HS-27A (cell line): ENCODE results near the gene GNAO1.

Experiments used
- DNase-seq: peaks from one replicate; pipeline ENCODE4 v3.0.0-alpha.2; 2012; ENCODE audit warnings: low read depth, missing footprints

The GNAO1 gene

GRCh38 chr16:56191156-56191815 is at the start of gene GNAO1:
TSS of gene GNAO1 (plus strand) at chr16:56191489. CDS start at chr16:56192236, 747 bp downstream.
- DNase-seq, result no peak

GRCh38 chr16:56143666-56144065 is 47.6 kb upstream of the GNAO1 start:
- no peak for DNase-seq

- no peak for DNase-seq
These were observed 45.9 kb upstream of the GNAO1 start for GRCh38 chr16:56145369-56145768.

- no peak for DNase-seq
These were observed 39.7 kb upstream of the GNAO1 start for GRCh38 chr16:56151621-56152020.

GRCh38 chr16:56161658-56162057 is 29.6 kb upstream of the GNAO1 start:
- DNase-seq, result no peak

GRCh38 chr16:56163089-56163488 is 28.2 kb upstream of the GNAO1 start:
- no peak for DNase-seq

GRCh38 chr16:56163938-56164337 is 27.4 kb upstream of the GNAO1 start:
- DNase-seq, result no peak

DNA sequence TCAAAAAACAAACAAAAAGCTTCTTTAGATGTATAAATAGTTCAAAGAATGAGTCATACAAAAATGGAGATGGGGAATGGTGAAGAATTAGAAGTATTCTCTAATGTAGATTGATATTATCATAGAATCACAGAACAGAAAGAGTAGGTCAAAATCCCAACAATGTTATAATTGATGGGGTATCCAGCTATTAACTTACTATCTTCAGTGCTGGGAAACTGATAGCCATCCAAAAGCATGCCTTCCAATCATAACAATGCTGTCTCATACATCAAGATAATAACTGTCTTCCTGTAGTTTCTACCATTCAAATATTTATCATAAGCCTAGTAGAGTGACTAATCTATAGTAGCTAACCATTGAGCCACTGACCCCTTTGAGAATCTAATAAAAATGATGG is 26.7 kb upstream of the GNAO1 start:
- DNase-seq, result no peak

GRCh38 chr16:56174411-56174810 is 16.9 kb upstream of the GNAO1 start:
- no peak for DNase-seq

DNA sequence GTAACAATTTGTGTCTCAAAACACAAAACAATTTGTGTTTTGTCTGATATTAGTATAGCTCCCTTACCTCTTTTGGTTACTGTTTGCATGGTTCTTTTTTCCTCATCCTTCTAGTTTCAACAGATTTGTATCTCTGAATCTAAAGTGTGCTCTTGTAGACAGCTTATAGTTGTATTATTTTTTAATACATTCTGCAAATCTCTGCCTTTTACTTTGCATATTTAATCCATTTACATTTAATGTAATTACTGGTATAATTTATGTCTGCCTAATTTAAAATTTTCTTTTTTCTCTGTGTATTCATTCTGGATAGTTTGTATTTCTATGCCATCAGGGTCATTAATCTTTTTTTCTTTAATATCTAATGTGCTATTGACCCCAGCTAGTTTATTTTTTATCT is 9.9 kb upstream of the GNAO1 start:
- no peak for DNase-seq

- no peak for DNase-seq
These were observed 8.0 kb upstream of the GNAO1 start for GRCh38 chr16:56183266-56183665.

- DNase-seq, result no peak
These were observed 1.1 kb upstream of the GNAO1 start for GRCh38 chr16:56190048-56190676.

- no peak for DNase-seq
These were observed 573 bp upstream of the GNAO1 start for GRCh38 chr16:56190677-56191155.

- DNase-seq, result no peak
These were observed 746 bp downstream of the GNAO1 start for GRCh38 chr16:56191835-56192634.

DNA sequence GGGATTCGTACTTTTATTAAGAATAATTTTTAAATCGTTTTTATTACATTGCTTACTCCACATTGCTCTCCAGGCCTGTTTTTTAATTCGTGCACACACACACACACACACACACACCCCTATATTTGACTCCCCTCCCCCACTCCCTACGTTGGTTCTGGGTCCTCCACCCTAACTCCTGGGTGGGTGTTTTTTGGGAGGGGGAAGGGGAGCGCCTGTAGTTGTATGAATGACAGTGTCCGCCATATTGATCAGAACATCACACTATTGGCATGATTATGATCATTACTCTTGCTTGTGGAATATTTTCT is 1.3 kb downstream of the GNAO1 start:
- DNase-seq, result no peak

DNA sequence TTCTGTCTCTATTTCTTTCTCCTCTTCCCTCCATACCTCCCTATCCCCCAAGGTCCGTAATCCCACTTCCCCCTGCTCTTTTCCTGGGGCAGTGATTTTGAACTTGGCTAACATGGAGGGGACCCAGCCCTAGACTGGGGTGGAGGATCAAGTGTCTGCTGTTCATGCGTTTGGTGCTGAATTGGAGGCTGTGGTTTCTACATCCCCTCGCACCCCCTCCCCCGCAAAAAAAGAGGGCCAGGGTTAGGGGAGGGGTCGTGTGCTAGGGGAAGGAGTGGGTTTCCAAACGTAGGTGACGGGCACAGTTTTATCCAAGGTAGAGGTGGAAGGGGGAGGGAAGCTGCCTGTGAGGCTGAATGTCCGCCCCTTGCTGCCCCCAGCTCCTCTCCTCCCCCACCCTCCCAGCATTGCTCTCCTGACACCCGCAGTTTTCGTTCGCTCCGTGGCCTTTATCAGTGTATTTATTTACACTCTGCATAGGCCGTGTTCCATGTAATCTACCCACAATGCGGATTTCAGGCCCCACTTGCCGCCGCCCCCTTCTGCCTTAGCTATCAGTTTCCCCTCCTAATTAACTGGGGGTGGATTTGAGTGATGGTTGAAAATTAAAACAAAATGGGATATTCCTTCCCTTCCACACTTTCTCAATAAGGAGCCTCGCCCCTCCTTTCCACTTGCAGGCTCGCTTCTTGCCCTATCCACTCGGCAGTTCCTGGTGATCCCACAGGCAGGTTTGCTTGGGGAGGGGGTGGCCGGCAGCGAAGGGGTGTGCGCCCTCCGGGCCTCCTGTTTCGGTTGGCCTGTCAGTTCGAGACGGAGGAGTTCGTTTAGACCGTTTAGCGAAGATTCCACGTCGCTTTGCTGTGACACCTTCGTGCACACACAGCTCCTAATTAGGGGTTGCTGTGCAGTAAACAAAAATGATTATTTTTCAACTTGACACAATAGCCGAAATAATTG is 2.0 kb downstream of the GNAO1 start:
- no peak for DNase-seq

- DNase-seq, result no peak
These were observed 2.9 kb downstream of the GNAO1 start for GRCh38 chr16:56193951-56194726.

- DNase-seq, result no peak
These were observed 3.9 kb downstream of the GNAO1 start for GRCh38 chr16:56195151-56195550.

DNA sequence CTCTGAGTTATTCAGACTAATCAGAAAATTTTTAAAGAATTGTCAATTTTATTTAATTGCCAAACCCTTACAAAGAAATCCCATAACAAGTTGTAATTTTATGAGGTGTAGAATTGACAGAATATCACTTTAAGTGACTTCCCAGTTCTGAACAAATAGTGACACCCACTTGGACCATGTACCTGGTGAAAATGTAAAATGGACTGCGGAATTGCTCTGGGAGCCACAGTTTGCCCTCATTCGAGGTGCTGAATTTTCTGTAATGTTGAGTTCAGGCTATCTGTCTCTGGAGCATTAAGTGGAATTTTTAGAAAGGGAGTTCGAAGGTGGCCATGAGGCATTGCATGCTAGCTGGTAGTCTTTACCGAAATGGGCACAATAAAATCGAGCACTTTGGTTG is 5.1 kb downstream of the GNAO1 start:
- no peak for DNase-seq

DNA sequence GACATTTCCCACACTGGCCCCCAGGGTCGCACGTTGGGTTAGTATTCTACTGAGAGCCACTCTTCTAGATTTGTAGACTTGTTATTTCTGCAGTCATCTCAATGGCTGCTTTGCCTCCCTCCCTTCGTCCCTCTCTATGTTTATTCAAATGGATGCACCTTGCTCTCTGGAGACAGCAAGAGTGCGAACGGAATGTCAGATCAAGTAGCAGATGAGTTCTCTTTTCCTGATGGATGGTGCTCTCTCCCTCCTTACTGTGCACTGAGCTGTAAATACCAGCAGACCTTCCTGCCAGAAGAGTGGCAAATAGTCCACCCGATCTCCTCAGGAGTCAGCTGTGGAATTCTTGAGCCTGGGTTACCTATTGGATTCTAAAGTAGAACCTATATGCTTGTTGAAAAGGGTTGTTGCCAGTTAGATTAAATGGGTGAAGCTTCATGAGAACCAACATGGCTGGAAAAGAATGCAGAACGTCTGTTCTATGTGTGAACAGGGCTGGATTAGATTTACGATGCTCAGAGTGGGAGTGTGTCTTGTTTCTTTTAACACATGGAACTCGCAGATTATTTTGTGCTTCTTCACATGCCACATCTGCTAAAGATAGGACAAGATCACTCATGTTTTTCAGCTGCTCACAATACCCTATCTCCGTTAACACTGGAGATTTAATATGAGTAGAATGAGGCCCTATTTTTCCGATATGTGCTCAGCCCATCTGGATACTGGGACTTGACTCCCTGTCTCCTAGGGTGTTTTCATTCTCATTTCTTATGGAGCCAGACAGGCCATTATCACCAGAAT is 6.1 kb downstream of the GNAO1 start:
- no peak for DNase-seq
